Amygdala (tissue), 56 donors: ENCODE results near the gene SPTBN2.
"Not testable (repeated sequence)": the region's sequence is repeated elsewhere in the genome, so short reads cannot be mapped to it uniquely, and the experiment has no call there.

ENCODE experiments used
- DNase-seq, 56 donors: peaks; one replicate each; lab custom pipeline; 2025; lab: John Stamatoyannopoulos, UW

Gene SPTBN2

DNA sequence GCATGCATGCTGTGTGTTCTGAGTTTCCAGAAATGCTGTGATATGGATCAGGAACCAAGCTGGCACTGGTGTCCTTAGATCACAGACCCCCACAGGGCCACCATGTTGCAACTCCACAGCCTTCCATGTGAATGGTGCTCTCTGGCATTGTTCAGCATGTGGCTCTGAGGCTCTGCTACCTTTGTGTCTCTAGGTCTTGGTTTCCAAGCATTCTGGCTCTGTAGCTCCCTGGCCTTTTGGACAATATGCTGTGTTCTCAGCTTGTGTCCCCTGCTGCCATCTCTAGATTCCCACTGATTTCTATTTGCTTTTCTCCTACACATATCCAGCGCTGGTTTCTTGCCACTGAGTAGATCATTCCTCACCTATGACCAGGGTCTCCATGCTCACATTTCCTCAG lies 3.9 kb downstream of the SPTBN2 start:
- DNase-seq = no peak

DNA sequence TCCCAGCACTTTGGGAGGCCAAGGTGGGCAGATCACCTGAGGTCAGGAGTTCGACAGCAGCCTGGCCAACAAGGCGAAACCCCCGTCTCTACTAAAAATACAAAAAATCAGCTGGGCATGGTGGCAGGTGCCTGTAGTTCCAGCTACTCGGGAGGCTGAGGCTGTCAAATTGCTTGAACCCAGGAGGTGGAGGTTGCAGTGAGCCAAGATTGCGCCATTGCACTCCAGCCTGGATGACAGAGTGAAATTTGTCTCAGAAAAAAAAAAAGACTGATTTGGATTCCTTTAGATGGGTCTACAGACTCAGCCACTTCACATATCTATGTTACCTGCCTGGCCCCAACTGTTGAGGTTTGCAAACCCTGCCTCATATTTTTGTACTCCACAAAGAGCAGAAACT lies 4.8 kb downstream of the SPTBN2 start:
- not testable (repeated sequence) for DNase-seq

DNA sequence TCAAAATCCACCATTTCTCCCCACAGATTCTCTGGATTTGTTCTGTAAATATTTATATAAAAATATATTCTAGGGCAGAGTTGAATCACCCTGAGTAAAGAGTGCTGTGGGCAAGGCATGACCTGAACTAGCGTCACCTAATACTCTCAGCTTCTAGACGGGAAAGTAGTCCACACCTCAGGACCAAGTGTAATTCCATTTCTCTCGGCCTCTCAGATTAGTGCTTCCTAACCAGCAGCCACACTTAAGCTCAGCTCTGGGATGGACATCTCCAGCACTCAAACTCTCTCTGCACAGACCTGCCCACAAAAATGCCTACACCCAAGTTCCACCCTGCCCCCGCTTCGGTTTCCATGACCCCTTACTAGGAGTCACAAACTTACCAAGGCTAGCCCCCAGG lies 5.3 kb downstream of the SPTBN2 start:
- no peak for DNase-seq

DNA sequence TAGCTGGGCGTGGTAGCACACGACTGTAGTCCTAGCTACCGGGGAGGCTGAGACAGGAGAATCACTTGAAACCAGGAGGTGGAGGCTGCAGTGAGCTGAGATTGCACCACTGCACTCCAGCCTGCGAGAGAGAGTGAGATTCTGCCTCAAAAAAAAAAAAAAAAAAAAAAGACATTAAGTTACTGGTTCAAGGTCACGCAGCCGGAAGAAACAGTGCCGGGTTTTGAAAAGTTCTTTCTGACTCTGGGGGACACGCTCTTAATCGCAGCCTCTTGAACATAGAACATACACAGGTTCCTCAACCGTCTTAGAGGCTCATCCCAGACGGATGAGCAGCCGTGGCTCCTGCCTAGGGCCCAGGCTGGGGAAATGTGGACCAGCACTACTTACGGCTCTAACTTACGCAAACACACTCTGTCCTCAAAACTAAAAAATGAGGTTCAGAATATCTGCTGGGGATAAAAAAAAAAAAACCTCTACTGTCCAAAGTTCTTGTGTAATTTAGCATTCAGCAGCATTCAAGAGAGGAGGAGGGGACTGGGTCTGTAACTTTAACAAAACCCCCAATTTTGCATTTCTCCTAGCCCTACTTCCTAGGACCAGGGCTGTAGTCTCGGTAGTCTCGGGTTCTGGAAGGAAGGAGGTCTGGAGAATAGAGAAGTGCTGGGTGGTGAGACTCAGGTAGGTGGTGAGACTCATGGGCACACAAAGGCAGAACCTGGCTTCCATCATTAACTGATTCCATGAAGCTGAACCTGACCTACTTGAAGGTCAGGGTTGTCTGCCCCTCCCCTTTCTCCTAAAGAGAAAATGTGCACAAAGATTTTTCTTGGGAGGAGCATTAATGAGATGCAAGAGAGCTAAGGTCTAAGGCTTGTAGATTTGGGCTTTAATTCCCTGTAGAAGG lies 6.0 kb downstream of the SPTBN2 start:
- no peak for DNase-seq

DNA sequence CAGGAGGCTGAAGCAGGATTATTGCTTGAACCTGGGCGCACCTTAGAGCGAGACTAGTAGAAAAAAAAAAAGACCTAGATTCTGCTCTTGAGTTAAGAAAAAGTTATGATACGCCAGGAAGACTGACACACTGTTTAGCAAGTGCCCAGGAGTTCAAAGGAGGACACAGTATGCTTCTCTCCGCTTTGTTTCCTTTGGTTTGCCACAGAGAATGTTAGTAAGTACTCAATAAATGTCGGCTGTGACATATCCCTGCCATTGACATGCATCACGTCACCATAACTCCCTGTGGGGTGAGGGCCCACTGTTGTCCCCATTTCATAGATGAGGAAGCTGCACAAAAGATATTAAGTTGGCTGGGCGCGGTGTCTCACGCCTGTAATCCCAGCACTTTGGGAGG lies 7.1 kb downstream of the SPTBN2 start:
- DNase-seq = no peak

DNA sequence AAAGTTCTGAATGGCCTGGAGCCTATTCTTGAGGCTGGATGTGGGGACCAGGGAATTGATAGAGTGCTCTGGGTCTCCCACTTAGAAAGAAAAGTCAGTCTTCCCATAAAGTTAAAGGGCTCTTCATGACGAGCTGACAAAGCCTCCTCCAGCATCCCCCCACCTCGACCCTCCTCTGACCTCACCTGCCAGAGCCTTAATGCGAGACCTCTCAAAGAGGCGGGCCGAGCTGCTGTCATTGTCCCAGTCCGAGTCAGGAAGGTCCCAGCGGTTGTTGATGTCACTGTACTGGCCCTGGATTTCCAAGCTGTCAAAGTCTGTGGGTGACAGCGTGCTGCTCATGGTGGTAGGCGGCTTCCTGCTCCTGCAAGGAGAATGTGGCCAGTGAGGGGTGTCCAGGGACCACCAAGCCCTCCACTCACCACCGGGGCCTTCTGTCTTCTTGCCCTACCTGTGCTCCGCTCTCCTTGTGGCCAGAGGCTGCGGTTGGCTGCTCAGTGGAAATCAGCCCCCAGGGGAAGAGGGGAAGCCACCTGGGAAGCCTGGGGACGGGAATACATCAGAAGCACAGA lies 8.0 kb downstream of the SPTBN2 start:
- DNase-seq = no peak

DNA sequence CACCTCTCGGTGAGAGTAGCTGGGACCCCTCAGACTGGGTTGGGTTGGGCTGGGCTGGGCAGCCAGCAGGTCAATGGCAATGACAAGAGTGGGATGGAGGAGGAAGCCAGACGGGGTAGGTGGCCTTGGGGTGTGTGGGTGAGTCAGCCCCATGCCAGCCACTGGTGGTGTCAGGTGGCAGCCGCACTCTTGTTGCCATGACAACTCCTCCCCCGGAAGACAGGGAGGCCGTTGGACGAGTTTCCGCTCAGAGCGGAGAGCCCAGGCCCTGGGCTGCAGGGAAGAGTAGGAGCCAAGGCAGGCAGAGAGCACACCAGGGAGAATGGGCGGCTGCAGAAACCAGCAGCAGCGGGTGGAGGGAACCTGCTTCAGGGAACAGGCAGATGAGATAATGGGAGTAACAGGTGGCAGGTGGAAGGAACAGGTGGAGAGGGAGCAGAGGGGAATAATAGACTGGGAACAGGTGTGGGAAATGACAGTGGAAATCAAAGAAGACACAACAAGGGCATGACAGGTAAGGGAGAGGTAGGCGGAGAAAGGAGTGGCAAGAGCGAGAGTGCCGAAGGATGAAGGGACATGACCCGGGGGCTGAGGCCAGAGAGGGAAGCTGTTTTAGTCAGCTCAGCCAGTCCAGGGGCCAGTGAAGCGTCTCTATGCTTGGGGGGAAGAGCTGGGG lies 8.7 kb downstream of the SPTBN2 start:
- peak in 10 of 56 donors; percentile 4 to 44 (median 22) for DNase-seq

DNA sequence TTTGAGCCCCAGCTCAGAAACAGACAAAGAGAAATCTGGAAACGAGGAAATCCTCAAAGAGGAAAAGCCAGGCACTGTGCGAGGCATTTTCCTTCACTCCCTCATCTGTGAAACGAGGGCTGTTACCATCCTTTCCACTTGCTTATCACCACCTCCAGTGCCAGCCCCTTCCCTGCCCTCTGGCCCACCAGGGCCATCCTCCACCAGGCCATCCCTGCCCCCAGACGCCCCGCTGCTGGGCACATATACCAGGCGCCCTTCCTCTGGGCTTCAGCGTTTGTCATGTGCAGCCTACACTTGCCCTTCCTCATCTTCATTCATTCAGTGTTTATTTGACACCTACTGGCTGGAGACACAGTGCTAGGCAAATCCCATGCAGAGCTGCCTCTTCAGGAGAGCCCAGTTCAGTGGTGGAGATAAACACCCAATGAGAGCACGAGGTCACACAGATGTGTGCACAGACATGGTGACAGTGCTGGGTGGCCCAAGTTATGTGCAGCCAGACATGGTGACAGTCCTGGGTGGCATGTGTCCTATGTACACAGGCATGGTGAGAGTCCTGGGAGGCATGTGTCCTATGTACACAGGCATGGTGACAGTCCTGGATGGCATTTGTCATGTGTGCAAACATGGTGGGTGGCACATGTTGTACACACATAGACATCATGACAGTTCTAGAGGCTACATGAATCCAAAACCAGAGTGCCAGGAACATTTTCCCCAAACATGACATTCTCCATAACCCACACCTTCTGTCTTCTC lies 9.7 kb downstream of the SPTBN2 start:
- DNase-seq = no peak

DNA sequence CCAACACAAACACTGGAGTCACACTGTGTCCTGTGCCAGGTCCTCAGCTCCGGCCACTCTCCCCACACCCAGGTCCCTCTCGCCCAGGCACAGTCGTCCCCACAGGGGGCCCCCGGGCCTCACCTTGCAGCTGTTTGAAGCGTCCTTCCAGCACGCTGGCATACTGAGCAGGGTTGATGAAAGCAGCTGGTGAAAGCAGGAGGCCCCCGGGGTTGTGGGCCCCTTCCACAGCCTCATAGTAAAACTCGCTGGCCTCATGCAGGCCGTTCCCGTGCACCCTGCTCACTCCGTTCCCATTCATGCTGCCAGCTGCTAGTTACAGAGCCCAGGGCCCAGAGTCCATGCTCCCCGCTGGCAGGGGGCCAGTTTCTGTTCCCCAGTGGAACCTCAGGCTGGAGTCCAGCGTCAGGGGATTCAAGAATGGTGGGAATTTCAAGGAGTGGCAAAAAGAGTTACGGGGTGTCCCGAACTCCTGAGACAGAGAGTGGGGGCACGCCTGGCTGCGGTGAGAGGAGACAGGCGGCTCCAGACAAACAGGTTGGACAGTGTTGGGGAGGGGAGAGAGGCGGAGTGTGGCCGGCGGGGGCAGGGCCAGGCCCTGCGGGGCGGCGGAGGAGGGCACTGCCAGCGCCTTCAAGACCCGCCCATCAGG lies 10.6 kb downstream of the SPTBN2 start:
- DNase-seq = no peak

DNA sequence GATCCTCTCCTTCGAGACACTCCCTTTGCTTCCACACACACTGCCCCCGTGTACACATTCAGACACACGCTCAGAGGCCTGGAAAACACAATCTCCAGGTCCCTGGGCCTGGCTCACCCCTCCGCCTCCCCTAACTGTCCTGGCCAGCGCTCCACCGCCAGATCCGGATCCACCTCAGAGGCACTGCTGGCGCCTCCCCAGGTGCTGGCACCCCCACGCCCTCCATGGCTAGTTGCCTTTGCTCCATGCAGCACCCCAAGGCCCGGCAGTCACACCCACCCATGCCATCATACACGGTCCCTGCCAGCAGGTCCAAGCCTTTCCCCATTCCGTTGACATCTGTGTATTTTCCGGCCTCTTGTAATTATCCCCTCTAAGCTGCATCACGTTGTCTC lies 11.1 kb downstream of the SPTBN2 start:
- DNase-seq = no peak

DNA sequence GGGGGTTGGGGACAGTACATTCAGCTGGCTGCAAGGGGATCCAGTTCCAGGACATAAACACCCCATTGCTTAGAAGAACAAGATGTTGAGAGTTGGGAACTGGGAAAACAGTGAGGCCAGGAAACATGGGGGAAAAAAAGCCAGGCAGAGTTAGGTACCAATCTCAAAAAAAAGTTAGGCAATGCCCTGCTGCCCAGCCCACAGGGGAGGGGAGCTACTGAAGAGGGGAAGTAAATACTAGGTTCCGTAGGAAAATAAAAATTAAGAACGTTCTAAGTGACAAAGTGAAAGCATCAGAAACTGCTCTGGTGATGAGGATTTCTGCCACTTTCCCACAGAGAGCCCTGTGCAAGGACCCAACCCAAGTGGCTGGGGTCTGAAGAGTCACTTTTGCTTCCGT lies 12.0 kb downstream of the SPTBN2 start:
- DNase-seq = no peak

DNA sequence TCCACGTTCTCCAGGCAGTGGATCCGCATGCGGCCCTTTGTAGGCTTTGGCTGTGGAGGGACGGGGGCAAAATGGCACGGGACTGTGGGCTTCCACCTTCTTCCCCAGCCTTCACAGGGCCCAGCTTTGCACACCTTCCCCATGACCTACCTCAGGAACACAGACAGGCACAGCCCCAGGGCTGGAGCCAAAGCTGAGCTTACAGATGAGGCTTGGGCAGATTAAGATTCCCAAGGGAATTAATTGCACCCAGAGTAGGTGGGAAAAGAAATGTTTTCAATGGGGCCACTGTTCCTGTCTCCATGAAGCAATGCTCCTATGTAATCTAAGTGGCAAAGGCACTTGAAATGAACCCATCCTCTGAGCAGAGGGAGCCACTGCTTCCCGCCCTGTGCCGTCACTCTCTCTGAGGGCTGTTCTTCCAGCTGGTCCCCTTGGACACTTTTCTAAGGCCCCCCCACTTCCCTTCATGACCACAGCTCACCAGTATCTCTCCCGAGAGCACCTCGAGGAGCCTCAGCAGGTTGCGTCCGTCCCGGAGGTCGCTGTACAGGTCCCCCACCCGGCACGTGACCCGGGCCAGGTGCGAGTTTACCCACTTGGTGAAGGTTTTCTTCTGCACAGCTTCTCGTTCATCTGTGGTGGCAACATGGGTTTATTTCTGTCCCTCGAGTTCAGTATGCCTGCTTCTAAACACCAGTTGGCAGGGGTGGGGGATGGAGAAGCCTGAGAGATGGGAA lies 13.5 kb downstream of the SPTBN2 start:
- DNase-seq = no peak

DNA sequence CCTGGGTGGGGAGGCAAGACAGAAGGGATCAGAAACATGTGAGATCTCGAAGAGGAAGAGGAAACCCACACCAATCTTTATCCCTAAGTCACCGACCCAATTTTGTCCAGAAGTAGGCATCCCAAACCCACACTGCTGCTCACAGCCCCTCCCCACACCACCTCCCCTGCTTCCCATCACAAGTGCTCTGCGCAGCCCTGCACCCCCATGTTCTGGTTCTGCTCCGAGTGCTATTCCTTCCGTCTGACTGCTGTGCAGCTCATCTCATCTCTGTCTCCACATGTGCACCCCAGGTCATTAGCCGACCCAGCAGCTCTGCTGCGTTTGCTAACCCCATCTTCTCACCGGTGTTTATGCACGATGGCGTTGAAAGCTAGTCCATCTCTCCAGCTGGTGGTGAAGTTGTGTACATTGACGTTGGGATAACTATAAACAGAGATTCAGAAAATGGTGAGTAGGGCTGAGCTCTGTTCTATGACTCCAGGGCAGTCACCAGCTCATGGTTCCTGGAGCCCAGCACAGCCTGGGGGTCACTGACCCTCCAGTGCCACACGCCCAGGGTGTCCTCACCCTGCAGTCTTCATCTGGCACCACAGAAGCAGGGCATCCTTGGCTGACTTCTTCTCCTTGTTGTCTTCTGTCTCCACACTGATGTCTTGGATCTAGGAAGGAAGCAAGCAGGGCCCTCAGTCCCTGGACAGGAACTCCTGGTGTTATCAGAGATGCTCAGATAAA lies 15.1 kb downstream of the SPTBN2 start:
- no peak for DNase-seq

DNA sequence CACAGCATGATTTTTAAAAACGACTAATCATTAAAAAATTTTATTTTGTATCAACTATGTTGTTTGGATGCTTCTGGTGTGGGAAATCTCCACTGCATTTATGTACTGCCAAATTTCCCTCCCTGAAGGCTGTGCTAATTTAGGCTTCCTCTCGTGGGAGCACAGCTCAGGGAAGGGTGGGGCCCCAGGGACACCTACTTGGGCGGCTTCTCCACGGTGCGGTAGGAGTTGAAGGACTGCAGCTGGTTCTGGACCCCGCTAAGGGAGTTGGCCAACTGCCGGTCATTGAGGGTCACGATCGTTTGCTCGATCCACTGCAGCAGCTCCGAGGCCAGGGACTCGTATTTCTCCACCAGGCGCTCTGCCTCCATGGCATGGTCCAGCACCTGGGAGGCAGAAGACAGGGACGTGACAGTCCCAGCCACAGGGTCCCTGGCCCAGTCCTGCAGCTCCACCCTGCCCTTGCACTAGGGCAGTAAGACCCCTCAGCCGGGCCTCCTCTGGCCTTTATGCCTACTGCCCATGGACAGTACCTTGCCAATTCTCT lies 18.6 kb downstream of the SPTBN2 start:
- DNase-seq = peak in 1 of 56 donors; percentile 4

DNA sequence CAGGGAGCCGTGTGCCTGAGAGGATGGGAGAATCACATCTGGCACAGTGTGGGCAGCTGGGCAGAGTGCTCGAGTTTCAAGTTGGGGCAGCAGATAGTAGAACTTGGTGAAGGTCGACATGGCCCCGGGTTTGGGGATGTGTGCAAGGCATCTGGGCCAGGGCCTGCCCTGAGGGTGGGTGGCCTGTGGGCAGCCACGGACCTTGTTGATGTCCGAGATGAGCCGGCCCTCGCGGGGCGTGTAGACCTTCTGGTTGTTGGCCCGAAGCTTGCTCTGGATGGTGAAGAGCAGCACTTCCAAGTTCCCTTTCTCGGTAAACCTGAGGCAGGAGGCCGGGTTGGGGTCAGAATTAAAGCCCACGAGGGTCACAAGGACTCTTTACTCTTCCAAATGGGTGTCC lies 20.3 kb downstream of the SPTBN2 start:
- DNase-seq = no peak

DNA sequence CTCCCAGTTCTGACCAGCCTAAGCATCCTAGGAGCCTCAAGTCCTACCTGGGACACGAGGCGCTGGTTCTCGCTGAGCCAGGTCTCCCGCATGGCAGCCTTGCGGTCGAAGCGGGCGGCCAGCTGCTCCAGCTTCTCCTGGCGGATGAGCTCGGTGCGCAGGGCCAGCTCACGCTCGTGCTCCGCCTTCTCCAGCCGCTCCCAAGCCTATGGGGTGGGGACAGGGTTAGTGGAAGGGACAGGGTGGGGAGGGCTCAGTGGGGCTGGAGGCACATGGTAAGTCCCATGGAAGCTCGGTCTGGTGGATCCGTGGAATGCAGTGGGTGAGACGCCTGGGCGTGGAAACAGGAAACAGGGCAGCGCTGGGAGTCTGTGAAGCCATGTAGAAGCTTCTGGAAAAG lies 20.9 kb downstream of the SPTBN2 start:
- no peak for DNase-seq

DNA sequence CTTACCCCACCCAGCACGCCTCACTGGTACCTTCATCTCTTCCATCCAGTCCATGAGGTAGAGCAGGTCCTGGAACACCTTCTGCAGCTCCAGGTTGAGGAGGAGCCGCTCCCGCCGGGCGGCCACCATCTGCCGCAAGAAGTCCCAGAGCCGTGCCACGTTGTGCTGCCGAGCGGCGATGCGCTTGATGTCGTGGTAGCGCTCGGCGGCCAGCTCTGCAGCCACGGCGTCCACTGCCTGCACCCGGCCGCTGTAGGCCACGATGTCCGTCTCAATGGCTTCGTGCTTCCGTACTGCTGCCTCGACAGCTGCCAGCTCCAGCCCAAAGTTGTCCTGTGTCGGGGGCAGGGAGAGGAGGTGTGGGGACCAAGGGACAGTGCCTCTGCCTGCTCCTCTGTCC lies 21.5 kb downstream of the SPTBN2 start:
- DNase-seq = no peak

DNA sequence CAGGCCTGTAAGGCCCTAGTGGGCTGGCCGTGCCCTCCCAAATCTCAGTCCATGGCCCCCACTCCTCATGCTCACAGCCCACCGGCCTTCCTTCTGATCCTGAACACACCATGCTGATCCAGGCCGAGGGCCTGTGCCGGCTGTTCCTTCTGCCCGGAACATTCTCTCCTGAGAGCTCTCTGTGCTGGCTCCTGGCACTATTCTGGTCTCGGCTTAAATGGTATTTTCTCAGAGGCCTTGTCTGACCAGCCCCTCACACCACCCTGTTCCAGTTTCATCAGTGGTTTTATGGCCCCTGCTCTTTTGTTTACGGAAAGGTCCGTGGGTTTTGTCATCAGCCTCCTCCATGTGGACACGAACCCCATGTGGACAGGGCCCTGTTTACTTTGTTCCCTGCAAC lies 22.0 kb downstream of the SPTBN2 start:
- no peak for DNase-seq
